HG02870 (cell line): ENCODE measurements around the gene WWP2.
"Not testable (repeated sequence)": the region's sequence is repeated elsewhere in the genome, so short reads cannot be mapped to it uniquely, and the experiment has no call there.

Source experiments
- ATAC-seq: cut with Tn5 transposase; IDR thresholded peaks from one replicate; pipeline ENCODE4 v1.9.1; 2021; ENCODE audit warnings: mild to moderate bottlenecking, moderate library complexity; ENCODE audit not compliant: unreplicated experiment

Gene WWP2

DNA sequence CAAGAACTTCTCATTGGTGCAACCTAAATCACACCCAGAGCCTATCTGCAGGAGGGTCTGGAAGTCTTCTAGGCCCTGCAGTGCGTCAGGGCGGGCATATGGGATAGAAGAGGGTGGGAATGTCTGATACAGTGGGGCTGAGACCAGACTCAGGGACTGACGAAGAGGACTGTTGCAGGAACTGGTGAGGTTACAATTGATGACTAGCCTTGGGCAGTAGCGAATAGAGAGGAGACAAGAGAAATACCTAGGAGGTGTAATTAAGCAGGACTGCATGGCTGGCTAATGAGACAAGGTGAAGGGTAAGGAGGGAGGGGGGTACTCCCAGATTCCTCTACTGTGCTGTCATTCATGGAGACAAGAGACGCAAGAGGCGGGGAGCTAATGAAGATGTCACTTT, 91.3 kb downstream of the WWP2 start:
- no peak for ATAC-seq

DNA sequence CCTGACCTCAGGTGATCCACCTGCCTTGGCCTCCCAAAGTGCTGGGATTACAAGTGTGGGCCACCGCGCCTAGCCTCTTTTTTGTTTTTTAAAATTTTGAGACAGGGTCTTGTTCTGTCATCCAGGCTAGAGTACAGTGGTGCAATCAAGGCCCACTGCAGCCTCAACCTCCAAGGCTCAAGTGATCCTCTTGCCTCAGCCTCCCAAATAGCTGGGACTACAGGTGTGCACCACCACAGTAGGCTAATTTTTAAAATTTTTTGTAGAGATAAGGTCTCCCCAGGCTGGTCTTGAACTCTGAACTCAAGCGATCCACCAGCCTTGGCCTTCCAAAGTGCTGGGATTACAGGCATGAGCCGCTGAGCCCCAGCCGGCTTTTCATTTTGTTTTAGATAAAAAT, 92.6 kb downstream of the WWP2 start:
- not testable (repeated sequence) for ATAC-seq

- ATAC-seq = no peak
Measured at GRCh38 chr16:69855592-69855991, 93.5 kb downstream of the WWP2 start.

DNA sequence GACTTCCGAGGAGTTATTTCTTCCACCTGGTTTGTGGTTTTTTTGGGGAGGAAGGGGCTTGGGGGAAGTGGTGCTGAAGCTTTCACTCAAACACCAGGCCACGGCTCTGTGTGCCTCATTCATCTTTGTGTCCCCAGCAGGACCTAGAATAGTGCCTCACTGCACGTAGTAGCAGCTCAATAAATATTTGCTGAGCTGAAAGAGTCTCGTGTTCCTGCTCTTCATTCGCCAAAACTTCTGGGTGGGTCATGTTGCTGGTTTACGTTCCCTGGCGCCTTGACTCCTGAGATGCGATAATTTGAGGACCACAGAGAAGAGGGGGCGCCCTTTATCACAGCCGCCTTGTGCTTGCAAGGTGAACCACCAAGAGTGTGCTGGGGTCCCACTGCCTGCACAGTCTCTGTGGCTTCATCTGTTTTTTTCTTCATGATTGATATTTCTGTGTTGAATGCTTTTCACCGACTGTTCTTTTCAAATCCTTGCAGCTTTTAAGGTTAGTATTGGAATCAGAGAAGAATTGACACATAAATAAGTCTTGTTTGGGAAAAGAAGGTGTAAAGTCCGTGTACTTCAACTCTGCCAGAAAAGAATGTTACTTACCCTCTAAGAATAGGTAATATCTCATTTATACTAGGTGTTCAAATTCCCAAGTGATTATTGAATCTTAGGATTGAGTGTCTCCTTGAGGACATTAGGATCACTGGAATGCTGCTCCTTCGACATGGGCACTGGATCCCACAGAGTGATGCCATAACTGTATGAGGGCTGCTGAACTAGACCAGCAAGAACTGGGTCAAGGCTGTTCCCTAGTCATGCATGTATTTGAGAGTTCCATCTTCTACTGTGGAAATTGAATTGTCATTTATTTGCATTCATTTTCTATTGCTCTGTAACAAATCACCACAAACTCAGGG, 96.3 kb downstream of the WWP2 start:
- ATAC-seq = no peak

DNA sequence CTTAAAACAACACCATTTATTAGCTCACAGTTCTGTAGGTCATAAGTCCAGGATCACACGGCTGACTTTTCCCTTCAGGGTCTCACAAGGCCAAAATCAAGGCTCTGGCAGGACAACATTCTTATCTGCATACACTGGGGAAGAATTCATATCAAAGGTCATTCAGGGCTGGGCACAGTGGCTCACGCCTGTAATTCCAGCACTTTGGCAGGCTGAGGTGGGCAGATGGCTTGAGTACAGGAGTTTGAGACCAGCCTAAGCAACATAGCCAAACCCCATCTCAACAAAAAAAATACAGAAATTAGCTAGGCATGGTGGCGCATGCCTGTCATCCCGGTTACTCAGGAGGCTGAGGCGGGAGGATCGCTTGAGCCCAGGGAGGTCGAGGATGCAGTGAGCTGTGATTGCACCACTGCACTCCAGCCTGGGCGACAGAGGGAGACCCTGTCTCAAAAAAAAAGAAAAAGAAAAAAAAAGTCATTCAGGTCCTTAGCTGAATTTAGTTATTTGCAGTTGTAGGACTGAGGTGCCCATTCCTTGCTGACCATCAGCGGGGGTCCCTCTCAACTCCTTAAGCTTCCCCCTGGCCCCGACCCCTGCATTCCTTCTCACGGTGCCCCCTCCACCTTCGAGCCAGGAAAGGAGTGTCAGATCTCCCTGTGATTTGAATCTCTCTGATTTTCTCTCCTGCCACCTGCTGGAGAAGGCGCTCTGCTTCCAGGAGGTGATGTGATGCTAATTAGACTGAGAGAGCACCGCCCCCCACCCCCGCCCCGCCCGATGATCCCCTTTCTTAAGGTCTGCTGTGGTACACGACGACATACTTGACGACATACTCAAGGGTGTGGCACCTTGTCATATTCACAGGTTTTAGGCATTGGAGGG, 97.2 kb downstream of the WWP2 start:
- ATAC-seq = no peak

DNA sequence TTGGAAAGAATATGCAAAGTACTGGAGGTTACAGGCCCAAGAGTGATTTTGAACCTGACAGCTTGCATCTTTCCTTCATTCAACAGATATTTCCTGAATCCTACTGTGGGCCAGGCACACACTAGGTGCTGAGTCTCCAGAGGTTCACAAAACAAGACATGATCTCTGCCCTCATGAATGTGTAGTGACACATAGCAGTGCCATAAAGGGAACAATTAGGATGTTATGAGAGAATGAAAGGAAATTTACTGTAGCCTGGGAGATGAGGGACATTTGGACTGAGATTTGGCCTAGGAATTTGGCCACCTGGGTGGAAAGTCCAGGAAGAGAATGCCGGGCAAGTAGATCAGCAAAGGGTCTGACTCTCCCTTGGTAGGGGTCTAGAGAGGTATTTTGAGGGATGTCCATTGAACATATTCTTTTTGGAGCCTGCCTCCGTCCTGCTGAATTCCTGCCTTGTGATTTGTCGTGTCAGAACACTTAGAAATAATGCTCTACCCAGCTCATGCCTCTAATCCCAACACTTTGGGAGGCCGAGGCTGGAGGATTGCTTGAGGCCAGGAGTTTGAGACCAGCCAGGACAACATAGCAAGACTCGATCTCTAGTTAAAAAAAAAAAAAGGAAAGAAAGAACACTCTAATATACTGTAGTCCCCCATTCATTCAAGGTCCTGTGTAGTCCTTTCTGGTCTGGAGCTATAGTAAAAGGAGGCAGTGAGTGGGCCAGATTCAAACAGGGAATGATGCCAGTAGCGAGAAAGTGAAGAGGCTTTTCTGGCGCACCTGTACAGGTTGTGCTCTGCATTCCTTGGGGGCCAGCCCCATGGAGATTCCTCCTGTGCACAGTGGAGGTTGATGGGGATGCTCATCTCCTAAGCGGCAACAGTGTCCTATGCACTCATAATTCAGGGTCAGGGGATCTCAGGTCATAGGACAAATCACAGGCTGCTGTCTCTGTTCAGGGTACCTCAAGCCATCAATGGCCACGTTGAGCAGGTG, 98.4 kb downstream of the WWP2 start:
- ATAC-seq = no peak

GRCh38 chr16:69861292-69862030, 99.3 kb downstream of the WWP2 start:
- ATAC-seq = no peak

DNA sequence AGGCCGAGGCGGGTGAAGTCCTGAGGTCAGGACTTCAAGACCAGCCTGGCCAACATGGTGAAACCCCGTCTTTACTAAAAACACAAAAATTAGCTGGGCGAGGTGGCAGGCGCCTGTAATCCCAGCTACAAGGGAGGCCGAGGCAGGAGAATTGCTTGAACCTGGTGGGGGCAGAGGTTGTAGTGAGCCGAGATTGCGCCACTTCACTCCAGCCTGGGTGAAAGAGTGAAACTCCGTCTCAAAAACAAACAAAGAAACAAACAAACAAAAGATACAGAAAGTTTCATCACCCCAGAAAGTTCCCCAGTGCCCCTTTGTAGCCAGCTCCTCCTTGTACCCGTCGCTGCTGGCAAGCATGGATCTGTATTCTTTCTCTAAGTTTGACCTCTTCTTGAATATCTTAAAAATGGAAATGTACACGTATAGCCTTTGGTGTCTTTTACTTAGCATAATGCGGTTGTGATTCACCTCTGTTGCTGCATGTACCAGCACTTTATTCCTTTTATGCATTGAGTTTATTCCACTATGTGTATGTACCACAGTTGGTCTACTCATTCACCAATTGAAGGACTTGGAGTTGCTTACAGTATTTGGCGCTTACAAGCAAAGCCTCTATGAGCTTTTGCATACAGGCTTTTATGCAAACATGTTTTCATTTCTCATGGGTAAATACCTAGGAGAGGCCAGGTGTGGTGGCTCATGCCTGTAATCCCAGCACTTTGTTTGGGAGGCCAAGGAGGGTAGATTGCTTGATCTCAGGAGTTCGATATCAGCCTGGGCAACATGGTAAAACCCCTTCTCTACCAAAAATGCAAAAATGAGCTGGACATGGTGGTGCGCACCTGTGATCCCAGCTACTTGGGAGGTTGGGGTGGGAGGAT, 101.5 kb downstream of the WWP2 start:
- ATAC-seq = no peak

- ATAC-seq = no peak
Measured at GRCh38 chr16:69865701-69866100, 103.6 kb downstream of the WWP2 start.

- no peak for ATAC-seq
Measured at GRCh38 chr16:69867784-69868560, 105.8 kb downstream of the WWP2 start.

DNA sequence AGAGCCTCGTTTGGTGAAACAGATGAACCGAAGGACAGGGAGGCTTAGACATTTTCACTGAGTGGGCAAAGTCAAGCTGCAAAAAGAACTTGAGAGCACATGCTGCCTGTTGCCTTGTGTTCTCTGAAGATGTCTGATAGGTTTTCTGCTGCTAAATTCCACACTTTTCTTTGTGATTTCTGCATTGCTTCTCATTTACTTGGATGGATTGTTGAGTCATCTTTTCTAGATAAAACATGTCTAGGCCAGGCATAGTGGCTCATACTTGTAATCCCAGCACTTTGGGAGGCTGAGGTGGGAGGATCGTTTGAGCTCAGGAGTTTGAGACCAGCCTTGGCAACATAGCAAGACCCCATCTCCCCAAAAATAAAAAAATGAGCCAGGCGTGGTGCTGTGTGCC, 108.6 kb downstream of the WWP2 start:
- ATAC-seq = no peak

GRCh38 chr16:69871708-69872107, 109.6 kb downstream of the WWP2 start:
- no peak for ATAC-seq

DNA sequence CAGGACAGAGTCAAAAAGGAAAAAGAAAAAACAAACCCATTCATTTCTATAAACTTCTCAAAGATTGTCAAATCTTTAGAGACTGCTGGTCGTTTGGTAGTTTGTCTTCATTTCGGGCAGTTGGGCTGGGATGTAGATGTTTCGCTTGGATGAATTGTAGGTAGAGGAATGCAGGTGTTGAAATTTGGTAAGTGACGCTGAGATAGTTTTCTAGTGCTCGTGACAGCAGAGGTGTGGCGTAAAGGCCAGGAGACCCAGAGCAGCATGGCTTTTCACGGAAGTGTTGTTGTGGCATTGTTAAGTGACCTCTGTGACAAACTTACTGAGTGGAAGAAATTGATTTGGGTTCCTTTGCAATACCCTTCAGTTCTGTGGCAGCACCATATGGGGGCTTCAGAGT, 110.8 kb downstream of the WWP2 start:
- no peak for ATAC-seq

DNA sequence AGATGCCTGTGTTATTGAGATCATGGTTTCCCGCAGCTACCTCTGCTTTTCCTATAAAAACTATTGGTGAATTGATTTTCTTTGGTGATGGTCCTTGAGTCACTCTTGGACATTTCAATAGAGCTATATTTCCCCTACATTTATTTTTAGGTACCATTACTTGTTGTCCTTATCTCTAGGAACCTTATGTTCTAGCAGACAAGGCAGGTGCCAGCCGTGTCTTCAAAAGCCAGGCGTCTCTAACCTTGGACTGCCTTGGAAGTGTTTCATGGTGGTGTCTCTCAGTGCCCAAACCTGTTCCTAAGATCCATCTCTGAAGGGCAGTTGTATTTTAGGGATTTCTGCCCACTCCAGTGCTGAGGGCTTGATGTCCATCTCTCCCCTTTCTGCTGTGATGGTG, 111.7 kb downstream of the WWP2 start:
- ATAC-seq = no peak

DNA sequence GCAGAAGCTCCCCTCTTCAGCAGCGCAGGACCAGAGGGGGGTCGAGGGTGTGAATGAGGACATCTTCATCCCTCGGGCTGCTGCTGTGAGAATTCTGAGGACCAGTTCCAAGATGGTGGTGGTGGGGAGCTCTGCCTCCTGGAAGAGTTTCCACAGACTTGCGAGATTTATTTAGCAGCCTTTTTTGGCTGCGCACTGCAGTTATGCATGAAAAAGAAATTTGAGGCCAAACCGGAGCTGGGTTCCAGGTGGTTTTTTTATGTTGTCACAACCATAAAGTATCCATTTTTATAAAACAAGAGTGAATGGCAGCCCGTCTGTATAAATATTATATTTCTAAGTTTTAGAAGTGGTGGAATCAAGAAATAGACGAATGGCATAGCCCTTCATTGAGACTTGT, 112.1 kb downstream of the WWP2 start:
- ATAC-seq = no peak

- ATAC-seq = no peak
Measured at GRCh38 chr16:69880640-69881133, 118.6 kb downstream of the WWP2 start.

- ATAC-seq = no peak
Measured at GRCh38 chr16:69881141-69881540, 119.0 kb downstream of the WWP2 start.

GRCh38 chr16:69883744-69884143, 121.6 kb downstream of the WWP2 start:
- no peak for ATAC-seq
